Measurements from ENCODE around the gene KRTAP22-2.

Gene KRTAP22-2

DNA sequence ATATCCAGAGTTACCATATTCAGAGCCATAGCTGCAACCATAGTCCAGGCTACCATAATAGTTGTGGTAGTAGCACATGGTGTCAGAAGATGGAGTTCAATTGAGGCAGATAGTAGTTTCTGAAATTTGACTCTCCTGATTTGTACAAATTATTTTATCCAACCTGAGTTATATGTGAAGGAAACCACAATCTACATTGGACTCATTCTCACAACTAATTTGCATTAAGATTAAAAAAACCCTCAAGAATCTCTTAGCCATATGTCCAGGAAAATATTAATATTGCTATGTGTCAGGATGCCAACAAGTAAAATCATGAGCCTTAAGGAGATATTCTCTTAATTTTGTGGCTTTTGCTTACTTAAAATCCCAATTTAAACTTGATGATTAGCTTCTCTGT lies at the start of gene KRTAP22-2:
TSS of gene KRTAP22-2 (minus strand) at position 101 of the 400 bp plus-strand sequence.
- no peak within 1 kb of the TSS for H3K4me3 ChIP-seq (ENCODE audit: low read depth, low read length)

GRCh38 chr21:30638686-30639085 lies 48.5 kb upstream of the KRTAP22-2 start:
- no peak overlapping the region for H3K4me3 ChIP-seq (ENCODE audit: low read depth, low read length)

DNA sequence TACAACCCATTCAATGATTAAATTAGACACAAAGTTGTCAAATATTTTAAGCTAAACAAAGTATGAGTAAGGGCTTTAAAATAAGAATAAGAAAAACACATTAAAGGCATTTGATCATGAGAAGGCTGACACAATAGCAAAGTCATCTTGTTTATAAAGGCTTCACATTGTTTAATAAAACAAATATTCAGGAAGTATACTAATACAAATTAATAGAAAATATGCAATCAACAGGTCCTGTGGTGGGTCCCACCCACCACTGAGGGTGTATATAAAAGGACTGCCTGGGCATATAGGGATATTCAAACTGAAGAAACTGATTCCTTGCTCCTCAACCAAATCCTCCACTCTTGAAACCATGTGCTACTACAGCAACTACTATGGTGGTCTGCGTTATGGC lies 44.7 kb upstream of the KRTAP22-2 start, which contains the start of gene KRTAP20-2:
TSS of gene KRTAP20-2 (plus strand) at position 301 of the 400 bp plus-strand sequence. CDS start at position 359, 58 bp downstream.
- H3K4me3 ChIP-seq (ENCODE audit: low read depth, low read length) = no peak within 1 kb of the TSS

DNA sequence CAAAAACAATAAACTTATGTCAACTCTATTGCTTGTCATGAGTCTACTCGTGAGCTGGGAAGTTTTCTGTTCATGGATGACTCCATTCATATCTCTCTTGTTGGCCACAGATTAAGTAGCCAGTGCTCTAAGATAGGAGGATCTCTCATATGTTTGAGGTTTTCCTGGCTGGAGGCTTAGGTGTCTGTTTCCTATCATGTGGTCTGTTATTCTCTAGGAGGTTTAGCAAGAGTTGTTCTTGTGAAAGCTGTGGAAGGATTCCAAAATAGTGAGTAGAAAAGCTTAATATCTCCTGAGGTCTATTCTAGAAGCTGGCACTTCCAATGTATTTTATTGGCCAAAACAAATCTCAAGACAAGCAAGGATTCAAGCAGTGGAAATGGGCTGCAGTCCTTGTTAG lies 39.0 kb upstream of the KRTAP22-2 start:
- no peak overlapping the region for H3K4me3 ChIP-seq (ENCODE audit: low read depth, low read length)

DNA sequence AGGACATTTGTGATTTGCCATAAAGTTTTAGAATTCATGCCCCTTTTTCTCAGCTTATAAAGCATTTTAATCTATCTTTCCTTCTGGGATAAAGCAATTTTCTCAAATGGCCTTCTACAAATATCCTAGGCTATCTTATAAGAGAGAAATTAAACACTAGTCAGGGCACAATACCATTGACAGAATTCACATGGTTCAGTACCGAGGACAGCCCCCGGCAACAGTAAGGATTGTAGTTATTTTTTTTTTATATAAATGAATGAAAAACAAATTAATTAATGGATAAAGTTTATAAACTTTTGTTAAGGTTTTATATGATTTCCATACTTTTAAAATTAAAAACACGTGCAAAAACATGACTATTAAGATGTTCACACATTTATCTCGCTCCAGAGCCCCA lies 37.9 kb upstream of the KRTAP22-2 start:
- no peak overlapping the region for H3K4me3 ChIP-seq (ENCODE audit: low read depth, low read length)

- no peak overlapping the region for H3K4me3 ChIP-seq (ENCODE audit: low read depth, low read length)
Observed at GRCh38 chr21:30625449-30626165, 35.4 kb upstream of the KRTAP22-2 start.

DNA sequence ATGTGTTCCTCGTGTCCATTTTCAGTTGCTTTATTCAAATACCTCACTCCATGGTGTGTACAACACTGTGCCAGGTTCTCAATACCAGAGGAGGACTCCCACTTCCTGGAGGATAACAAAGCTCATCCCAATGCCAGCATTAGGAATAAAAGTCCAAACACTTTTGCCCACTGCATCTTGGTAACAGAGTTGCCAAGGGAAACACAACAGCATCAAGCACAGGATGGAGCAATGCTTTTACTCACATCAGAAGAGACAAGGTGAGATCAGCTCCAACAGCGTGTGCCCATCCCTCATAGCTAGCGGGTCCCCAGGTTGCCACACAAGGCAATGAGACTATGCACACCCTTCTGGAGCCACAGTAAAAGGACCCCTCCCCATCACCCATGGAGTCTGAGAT lies 33.2 kb upstream of the KRTAP22-2 start:
- no peak overlapping the region for H3K4me3 ChIP-seq (ENCODE audit: low read depth, low read length)

DNA sequence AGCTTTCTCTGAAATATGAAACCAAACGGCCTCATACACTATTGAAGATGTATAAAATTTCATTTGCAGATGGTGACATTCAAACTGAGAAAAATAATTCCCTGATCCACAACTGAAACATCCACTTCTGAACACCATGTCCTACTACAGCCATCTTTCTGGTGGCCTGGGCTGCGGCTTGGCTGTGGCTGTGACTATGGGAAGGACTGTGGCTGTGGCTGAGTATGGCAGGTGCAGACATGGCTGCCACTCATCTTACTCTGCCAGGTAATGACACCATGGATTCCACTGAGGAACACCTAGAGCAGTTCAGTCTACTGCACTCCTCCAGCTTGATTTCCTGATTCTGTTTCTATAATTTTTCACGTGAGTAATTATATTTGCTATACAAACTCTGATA lies 30.3 kb upstream of the KRTAP22-2 start, which contains the start of gene KRTAP20-4:
TSS of gene KRTAP20-4 (plus strand) at position 106 of the 400 bp plus-strand sequence.
- no peak within 1 kb of the TSS for H3K4me3 ChIP-seq (ENCODE audit: low read depth, low read length)

GRCh38 chr21:30620080-30620479 lies 29.9 kb upstream of the KRTAP22-2 start:
- H3K4me3 ChIP-seq (ENCODE audit: low read depth, low read length) = no peak overlapping the region

DNA sequence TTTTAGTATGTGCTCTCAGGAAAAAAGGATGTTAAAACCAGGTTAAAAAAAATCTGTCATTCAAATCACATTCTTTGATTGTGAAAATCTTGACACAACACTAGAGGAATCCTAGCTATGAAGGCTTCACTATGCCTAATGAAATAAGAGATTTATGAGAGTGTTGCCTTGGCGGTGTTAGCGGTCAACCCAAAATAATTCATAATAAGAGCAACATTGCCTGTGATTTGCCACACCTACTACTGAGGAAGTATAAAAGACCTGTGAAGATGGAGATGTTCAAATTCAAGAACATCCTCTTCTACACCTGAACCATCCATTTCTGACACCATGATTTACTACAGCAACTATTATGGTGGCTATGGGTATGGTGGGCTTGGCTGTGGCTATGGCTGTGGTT lies 25.9 kb upstream of the KRTAP22-2 start, which contains the start of gene KRTAP20-1:
TSS of gene KRTAP20-1 (plus strand) at position 301 of the 400 bp plus-strand sequence. CDS start at position 331, 30 bp downstream.
- no peak within 1 kb of the TSS for H3K4me3 ChIP-seq (ENCODE audit: low read depth, low read length)

DNA sequence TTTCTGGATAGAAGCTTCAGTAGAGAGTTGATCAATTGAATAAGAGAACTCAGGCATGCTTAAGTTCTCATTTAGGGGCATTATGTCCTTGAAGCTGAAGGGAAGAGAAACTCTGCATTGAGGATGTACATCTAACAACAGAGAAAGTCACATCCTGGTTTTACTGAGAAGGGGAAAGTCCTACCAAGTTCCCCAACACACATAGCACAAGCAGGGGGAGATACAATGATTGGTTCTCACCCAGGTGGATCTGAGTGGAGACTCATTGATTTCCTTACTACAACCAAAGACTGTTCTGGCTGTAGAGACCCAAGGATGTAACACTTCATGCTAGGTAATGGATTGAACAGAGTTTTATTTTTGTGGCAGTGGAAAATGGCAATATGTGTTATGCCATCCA lies 25.0 kb upstream of the KRTAP22-2 start:
- H3K4me3 ChIP-seq (ENCODE audit: low read depth, low read length) = no peak overlapping the region

GRCh38 chr21:30613836-30614235 lies 23.6 kb upstream of the KRTAP22-2 start, which contains the start of gene KRTAP6-1:
TSS of gene KRTAP6-1 (minus strand) at chr21:30613930. CDS start at chr21:30613904, 26 bp downstream.
- H3K4me3 ChIP-seq (ENCODE audit: low read depth, low read length) = no peak within 1 kb of the TSS

DNA sequence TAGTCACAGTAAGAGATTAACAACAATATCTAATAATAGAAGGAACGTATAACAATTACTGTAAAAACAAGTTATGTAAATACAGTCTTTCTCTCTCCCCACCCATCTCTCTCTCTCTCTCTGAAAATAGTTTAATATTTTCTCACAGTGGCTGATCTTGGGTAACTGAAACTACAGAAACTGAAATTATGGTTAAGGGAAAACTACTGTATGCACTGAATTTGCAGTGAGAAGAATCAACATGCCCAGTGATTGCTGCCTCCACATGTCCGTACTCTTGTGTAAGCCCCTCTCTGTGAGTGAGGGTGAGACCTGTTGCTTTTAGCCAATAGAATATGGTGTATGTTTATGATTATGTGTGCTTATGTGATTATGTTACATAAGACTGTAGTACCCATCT lies 21.9 kb upstream of the KRTAP22-2 start:
- no peak overlapping the region for H3K4me3 ChIP-seq (ENCODE audit: low read depth, low read length)

- H3K4me3 ChIP-seq (ENCODE audit: low read depth, low read length) = no peak overlapping the region
Observed at GRCh38 chr21:30605968-30606367, 15.8 kb upstream of the KRTAP22-2 start.

DNA sequence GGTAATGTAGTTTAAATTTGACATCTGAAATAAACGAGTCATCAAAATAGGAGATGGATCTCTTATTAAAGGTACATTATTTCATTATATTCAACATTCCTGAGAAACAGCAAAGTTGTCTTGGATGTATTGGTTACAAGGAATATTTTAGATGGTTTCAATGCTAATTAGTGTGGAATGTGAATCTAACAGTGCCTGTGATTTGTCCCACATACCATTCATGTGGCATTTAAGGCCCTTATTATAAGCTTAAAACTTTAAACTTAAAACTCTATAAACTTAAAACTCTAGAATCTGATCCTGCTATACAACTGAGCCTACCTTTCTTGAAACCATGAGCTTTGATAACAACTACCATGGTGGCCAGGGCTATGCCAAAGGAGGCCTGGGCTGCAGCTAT lies 10.6 kb upstream of the KRTAP22-2 start, which contains the start of gene KRTAP22-1:
TSS of gene KRTAP22-1 (plus strand) at position 301 of the 400 bp plus-strand sequence.
- H3K4me3 ChIP-seq (ENCODE audit: low read depth, low read length) = no peak within 1 kb of the TSS

DNA sequence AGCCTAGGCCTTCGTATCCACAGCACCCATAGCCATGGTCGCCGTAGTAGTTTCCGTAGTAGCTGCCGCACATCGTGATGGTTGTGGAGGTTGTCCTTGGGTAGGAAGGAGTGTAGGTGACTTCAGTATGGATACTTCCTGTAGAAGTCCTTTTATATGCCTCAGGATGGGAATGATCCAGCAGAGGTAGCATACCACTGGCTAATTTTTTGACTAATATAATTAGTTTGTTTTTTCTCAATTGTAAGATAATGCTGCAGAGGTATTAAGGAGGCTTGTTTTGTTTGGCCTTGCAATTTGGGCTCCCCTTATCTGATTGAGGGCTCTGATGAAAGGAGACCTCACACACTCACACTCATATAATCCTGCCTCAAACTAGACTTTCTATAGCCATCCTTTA lies 8.6 kb upstream of the KRTAP22-2 start, which contains the start of gene KRTAP6-2:
TSS of gene KRTAP6-2 (minus strand) at position 101 of the 400 bp plus-strand sequence. CDS start at position 73, 28 bp downstream.
- no peak within 1 kb of the TSS for H3K4me3 ChIP-seq (ENCODE audit: low read depth, low read length)

DNA sequence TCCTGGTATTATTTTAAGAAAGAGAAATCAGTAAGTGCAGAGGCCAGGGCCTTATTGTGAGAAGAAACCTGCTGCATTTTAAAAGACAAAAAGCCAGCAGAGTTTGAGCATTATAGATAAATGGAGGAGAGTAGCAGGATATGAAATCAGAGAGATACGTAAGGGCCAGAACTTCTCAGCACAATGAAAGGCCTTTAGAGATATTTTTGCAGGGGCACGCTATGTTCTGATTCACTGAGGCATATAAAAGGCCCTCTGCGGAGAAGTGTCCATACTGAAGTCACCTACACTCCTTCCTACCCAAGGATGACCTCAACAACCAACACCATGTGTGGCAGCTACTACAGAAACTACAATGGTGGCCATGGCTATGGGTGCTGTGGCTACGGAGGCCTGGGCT lies 1.9 kb upstream of the KRTAP22-2 start, which contains the start of gene KRTAP6-3:
TSS of gene KRTAP6-3 (plus strand) at position 301 of the 400 bp plus-strand sequence. CDS start at position 307, 6 bp downstream.
- no peak within 1 kb of the TSS for H3K4me3 ChIP-seq (ENCODE audit: low read depth, low read length)

GRCh38 chr21:30582870-30583269 lies 7.3 kb downstream of the KRTAP22-2 start:
- H3K4me3 ChIP-seq (ENCODE audit: low read depth, low read length) = no peak overlapping the region

DNA sequence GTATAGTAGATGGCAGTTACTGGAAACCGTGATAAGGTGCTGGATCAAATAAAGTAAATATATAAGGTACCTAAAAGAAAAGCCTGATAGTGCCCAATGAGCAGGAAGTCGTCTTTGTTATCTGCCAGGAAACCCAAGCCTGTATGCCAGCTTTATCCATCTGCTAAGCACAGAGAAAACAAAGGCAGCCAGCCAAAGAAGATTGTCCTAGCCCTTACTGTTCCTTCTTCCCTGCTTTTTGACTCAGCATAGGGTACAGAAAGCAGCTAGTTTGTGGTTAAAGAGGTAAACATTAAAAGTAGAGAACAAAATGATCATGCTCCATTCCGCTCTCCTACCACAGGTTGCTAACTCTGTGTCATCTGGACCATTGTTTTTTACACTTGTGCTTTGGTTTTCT lies 10.1 kb downstream of the KRTAP22-2 start:
- H3K4me3 ChIP-seq (ENCODE audit: low read depth, low read length) = no peak overlapping the region

GRCh38 chr21:30579346-30579745 lies 10.9 kb downstream of the KRTAP22-2 start:
- no peak overlapping the region for H3K4me3 ChIP-seq (ENCODE audit: low read depth, low read length)

DNA sequence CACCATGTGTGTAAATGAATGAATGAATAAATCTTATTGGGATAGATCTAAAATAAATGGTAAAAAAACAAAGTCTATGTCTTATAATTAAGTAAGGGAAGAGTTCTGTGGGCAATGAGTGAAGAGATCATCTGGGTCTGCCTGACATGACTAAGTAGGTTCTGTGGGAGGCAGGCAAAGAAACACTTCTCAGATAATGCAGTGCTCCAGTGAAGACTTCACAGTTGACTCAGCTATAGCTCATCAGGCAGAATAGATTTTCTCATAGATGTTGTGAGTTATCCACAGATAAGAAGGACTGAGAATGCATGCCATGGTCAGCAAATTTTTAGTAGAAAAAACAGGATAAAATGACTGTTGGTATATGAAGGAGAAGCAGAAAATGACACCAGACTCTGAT lies 12.4 kb downstream of the KRTAP22-2 start:
- H3K4me3 ChIP-seq (ENCODE audit: low read depth, low read length) = no peak overlapping the region

- no peak overlapping the region for H3K4me3 ChIP-seq (ENCODE audit: low read depth, low read length)
Observed at GRCh38 chr21:30567617-30568016, 22.6 kb downstream of the KRTAP22-2 start.

Data from iPS-11a (cell line).